GM06990 (cell line): ENCODE measurements around the gene COL23A1.

Experiments used
- DNase-seq: peaks from one replicate; pipeline ENCODE4 v3.0.0-alpha.2; 2011; ENCODE audit not compliant: insufficient read length; ENCODE audit errors: extremely low read depth
- H3K27me3 ChIP-seq: replicated peaks from 2 replicates; pipeline ENCODE4 v1.6.0; 2011; ENCODE audit warnings: low read length; ENCODE audit not compliant: control insufficient read depth, insufficient read depth
- H3K36me3 ChIP-seq: 2 replicates; pipeline ENCODE4 v1.5.1; 2011; ENCODE audit warnings: low read length; ENCODE audit not compliant: control insufficient read depth, insufficient read depth
- H3K4me3 ChIP-seq: replicated peaks from 2 replicates; pipeline ENCODE4 v1.5.1; 2011; ENCODE audit warnings: low read depth, mild to moderate bottlenecking, control low read depth, low read length
- TF ChIP-seq, protein P1 (sequence below): IDR thresholded peaks from 2 replicates; pipeline ENCODE4 v1.5.1; 2011; ENCODE audit warnings: low read length, control low read depth, mild to moderate bottlenecking, inconsistent platforms; ENCODE audit not compliant: insufficient read depth, poor library complexity, severe bottlenecking

Gene COL23A1

DNA sequence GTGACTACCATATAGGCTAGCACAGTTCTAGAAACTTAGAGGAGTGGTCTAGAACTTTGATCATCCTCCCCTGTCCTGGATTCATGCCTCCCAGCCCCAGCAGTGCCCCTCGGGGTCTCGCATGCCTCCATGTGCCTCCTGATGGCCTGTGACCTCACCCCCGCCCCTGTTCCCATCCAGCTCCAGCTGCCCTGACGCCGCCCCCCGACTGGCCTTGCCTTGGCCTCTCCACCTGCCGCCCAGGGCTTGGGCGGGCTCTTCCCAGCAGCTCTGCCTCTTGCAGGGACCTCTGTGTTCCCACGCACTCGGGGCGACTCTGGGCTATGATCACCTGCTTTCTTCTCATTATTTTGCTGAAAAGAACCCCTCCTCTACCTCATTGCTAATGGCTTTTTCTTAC, 242.2 kb downstream of the COL23A1 start:
- TF ChIP-seq, protein P1, sequence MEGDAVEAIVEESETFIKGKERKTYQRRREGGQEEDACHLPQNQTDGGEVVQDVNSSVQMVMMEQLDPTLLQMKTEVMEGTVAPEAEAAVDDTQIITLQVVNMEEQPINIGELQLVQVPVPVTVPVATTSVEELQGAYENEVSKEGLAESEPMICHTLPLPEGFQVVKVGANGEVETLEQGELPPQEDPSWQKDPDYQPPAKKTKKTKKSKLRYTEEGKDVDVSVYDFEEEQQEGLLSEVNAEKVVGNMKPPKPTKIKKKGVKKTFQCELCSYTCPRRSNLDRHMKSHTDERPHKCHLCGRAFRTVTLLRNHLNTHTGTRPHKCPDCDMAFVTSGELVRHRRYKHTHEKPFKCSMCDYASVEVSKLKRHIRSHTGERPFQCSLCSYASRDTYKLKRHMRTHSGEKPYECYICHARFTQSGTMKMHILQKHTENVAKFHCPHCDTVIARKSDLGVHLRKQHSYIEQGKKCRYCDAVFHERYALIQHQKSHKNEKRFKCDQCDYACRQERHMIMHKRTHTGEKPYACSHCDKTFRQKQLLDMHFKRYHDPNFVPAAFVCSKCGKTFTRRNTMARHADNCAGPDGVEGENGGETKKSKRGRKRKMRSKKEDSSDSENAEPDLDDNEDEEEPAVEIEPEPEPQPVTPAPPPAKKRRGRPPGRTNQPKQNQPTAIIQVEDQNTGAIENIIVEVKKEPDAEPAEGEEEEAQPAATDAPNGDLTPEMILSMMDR, result no peak
- Histone ChIP-seq H3K4me3 (no peak overlapping the region), H3K36me3 (no peaks in the 10 kb centered on the region), H3K27me3 (no peaks in the 10 kb centered on the region)
- DNase-seq, result no peak

DNA sequence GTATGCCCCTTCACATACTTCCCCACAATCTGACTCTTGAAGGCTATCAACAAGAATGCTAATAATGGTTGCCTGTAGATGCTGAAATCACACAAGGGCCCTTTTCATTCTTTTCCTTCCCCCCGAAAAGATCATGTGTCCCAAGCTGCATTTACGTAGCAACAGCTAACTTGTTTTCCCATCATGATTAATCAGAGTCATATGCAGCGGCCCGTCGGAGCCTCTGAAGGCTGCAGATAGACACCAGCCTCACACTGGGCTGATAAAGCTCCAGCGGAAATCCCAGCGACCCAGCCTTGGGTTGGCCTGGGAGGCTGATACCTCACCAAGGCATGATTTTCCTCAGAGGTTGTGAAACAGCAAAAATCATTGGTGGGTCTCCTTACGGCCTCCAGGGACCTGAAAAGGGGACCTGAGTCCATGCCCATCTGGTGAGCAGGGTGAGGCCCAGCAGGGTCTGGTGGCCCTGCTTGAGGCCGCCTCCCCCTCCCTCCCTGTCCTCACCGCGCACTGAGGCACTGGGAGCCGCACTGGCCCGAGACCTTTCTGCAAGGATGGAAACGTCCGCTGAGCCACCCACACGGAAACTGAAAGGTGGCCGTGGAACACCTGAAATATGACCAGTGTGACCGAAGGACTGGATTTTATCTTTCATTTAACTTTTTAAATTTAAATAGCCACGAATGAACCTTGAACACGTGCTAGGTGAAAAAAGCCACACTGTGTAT, 243.4 kb downstream of the COL23A1 start:
- Histone ChIP-seq H3K27me3 (no peaks in the 10 kb centered on the region; the same call in 1 of the 2 replicates), H3K36me3 (no peaks in the 10 kb centered on the region), H3K4me3 (no peak overlapping the region)
- DNase-seq, result no peak
- TF ChIP-seq, protein P1, result no peak

DNA sequence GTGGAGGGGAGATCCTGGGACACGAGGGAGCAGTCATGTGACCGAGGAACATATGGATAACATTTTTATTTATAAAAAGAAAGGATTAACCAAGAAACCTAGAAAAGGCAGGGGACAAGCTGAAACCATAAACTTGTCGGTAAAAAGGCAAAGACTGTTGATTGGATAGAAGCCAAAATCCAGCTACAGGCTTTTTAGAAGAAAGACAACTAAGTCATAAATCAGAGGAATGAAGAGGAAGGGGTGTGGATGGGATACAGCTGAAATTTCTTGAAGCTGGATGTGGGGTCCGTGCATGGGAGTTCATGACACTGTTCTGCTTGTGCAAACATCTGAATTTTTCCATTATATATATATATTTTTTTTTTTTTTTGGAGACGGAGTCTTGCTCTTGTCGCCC, 246.9 kb downstream of the COL23A1 start:
- TF ChIP-seq, protein P1, result no peak

DNA sequence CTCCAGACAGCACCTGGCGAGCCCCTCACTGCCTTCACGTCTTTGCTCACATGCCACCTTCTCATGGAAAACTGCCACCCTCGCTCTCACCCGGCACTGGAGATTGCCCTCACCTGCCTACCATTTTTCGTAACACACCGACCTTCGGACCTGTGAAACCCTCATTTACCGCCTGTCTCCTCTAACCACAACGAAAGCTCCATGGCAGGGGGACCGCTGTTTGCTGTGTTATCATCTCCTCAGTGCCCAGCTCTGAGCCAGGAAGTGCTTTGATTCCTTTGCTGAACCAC, 248.4 kb downstream of the COL23A1 start:
- no peaks in the 10 kb centered on the region; the same call in 1 of the 2 replicates for H3K27me3 ChIP-seq
- H3K36me3 ChIP-seq, result no peaks in the 10 kb centered on the region
- no peak for DNase-seq
- no peak overlapping the region for H3K4me3 ChIP-seq
- TF ChIP-seq, protein P1, result no peak

More for the DNA sequence above, 246.9 kb downstream of the COL23A1 start:
- Histone ChIP-seq H3K4me3 (no peak overlapping the region), H3K36me3 (no peaks in the 10 kb centered on the region), H3K27me3 (no peaks in the 10 kb centered on the region; the same call in 1 of the 2 replicates)
- no peak for DNase-seq

DNA sequence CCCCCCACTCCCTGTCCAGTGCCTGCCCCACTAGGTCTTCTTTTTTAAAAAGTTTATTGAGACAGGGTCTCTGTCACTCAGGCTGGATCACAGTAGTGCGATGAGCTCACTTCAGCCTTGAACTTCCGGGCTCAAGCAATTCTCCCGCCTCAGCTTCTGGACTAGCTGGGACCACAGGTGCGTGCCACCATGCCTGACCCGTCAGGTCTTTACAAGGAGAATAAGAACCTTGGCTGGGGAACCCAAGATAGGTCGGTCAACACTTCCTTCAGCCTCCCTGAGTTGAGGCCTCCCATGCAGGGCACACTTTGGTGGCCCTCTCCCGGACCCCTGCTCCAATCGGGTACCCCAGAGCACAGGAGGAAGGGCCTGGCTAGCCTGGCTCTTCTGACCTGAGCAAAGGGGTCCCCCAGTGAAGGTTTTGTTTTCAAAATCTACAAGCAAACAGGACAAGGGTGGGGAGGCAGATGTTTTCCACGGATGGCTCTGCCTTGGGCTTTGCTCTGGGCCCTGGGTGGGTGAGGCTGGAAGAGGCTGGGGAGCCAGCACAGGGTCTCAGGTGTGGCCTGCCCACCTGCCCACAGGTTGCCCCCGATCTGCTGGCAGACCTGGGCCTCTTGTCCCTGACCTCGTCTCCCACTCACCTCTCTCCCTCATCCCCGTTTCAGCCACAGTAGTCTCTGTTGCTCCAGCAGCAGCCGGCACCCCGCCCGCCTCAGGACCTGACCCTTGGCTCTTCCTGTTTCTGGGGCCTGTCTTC, 248.9 kb downstream of the COL23A1 start:
- H3K36me3 ChIP-seq, result no peaks in the 10 kb centered on the region
- DNase-seq, result no peak
- TF ChIP-seq, protein P1, result no peak
- no peak overlapping the region for H3K4me3 ChIP-seq
- no peaks in the 10 kb centered on the region; the same call in 1 of the 2 replicates for H3K27me3 ChIP-seq
